DMS79 (cell line): Measurements from ENCODE around the gene FAHD2B.
"Not testable (repeated sequence)": the region's sequence is repeated elsewhere in the genome, so short reads cannot be mapped to it uniquely, and the experiment has no call there.

Experiments
- DNase-seq: peaks from one replicate; lab custom pipeline; 2025; lab: John Stamatoyannopoulos, UW

Gene FAHD2B, protein sequence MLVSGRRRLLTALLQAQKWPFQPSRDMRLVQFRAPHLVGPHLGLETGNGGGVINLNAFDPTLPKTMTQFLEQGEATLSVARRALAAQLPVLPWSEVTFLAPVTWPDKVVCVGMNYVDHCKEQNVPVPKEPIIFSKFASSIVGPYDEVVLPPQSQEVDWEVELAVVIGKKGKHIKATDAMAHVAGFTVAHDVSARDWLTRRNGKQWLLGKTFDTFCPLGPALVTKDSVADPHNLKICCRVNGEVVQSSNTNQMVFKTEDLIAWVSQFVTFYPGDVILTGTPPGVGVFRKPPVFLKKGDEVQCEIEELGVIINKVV

DNA sequence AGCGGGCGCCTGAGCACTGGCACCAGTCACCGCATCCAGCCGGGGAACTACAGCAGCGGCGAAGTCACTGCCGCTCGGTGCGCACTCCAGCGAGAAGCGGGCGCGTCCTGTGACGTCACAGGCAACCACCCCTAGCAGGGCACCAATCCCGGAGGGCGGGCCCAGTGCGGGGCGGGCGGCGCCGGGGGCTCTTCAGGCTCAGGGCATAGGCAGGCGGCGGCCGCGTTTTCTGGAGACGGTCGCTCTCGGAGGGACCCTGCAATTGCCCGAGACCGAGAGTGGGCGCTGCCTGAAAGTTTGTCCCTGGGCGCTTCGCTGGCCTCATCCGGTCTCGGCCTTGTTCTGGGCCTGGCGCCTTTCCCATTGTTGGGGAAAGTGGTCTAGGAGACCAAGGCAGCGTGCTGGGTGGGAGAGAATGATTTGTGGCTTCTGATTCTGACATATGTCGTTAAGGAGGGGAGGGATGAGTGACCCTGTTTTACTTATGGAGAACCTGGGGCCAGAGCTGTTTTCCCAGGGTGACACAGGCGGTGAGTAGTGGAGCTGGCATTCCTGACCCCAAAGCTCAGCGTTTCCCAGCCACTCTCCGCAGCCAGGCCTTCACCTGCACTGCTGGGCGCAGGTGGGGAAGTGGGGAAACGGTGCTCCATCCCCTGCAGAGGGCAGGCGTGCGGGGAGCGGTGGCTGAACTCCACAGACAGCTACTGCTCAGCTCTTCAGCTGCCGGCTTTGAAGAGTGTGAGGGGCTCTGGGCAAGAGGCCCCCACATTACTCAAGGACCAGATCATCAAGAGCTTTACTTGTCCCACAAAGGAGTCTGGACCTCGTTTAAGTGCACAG lies at the start of gene FAHD2B:
TSS of gene FAHD2B (minus strand) at position 111 of the 840 bp plus-strand sequence. CDS start 3,176 bp downstream, outside the sequence.
- DNase-seq = peak; percentile 3

- not testable (repeated sequence) for DNase-seq
These were observed 49.3 kb upstream of the FAHD2B start for GRCh38 chr2:97144016-97144415.

GRCh38 chr2:97129090-97129489 lies 34.4 kb upstream of the FAHD2B start:
- not testable (repeated sequence) for DNase-seq

- DNase-seq = not testable (repeated sequence)
These were observed 19.2 kb upstream of the FAHD2B start for GRCh38 chr2:97113882-97114255.

DNA sequence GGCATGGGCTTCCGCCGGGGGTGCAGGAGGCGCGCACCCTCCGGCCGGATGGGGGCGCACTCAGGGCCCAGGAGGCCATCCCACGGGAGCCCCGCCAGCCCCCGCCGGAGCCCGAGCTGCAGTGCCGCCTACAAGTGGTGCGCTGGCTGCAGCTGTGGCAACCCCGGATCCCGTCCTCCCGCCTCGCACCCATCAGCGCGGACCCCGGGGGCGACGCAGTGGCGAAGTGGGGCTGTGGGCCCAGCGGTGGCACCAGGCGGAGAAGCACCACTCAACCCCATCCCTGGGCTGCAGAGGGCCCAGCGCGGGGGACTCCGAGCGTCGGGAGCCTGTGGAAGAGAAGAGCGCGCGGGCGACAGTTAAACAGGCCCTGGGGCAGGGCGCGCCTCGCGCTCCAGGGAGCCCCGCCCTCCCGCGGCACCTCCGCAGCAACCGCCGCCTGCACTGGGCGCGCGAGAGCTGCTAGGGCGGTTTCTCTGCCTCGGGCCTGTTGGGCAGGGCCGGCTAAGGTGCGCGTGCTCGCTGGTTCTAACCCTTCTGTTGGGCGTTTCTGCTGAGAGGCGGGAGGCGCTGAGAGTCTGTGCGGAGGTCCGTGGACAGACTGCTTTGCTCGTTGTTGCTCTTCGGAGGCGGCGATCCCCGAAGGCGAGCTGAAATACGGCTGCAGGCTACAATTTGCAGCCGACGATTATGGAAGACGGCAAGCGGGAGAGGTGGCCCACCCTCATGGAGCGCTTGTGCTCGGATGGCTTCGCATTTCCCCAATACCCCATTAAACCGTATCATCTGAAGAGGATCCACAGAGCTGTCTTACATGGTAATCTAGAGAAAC lies 18.6 kb upstream of the FAHD2B start, which contains the start of gene ANKRD36:
TSS of gene ANKRD36 (plus strand) at position 104 of the 832 bp plus-strand sequence. CDS start at position 691, 587 bp downstream.
- DNase-seq = not testable (repeated sequence)

- not testable (repeated sequence) for DNase-seq
These were observed 17.8 kb upstream of the FAHD2B start for GRCh38 chr2:97112320-97113049.

GRCh38 chr2:97111246-97111645 lies 16.6 kb upstream of the FAHD2B start:
- not testable (repeated sequence) for DNase-seq

- not testable (repeated sequence) for DNase-seq
These were observed 12.2 kb upstream of the FAHD2B start for GRCh38 chr2:97106878-97107277.

GRCh38 chr2:97098786-97099372 lies 4.2 kb upstream of the FAHD2B start:
- not testable (repeated sequence) for DNase-seq

DNA sequence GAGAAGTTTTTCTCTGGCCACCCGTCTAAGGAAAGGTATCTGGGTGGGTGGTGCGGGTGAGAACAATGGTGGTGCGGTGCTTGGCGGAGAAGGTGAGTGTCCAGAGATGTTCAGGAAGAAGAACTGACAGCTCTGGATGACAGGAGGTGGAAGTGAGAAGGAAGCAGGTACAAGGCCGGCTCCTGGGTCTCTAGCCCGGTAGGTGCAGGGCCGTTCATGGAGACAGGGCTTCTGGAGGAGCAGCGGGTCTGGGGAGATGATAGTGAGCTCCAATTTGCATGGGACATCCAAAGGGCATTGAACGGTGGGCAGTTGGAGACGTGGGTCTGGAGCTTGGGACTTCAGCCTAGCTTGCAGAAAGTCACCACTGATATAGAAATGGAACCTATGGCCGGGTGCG lies 979 bp upstream of the FAHD2B start:
- no peak for DNase-seq

DNA sequence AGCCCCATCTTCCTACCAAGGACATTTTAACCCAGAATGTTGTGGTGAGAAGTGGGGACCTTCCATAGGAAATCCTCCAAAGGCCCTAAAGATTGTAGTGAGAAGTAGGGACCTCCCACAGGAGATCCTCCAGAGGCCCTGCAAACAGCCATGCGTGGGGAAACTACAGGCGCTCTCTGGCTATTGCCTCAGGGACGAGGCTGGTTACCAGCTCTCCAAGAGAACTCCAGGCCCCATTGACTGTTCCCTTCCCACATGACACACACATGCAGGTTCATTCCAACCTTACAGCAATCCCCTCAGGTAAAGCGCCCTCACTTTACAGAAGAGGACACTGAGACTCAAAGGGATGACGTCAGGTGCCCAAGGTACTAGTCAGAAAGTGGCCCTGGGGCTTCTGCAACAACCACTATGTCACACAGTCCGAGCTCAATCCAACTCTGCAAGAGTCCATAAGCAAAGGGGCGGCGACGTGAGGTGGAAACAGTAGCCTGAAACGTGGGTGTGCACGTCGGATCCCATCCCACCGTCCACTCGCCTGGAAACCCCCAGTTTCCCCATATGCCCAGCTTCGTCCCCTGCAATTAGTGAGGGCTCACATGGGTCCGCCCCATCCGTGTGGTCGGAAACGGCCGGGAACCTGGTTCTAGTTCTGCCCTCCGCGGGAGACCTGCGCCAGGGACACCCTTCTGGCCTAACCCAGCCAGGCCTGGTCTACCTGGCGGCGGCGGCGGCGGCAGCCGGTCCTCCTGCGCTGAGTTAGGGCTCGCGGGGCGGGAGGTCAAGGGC lies 505 bp downstream of the FAHD2B start:
- DNase-seq = not testable (repeated sequence)

DNA sequence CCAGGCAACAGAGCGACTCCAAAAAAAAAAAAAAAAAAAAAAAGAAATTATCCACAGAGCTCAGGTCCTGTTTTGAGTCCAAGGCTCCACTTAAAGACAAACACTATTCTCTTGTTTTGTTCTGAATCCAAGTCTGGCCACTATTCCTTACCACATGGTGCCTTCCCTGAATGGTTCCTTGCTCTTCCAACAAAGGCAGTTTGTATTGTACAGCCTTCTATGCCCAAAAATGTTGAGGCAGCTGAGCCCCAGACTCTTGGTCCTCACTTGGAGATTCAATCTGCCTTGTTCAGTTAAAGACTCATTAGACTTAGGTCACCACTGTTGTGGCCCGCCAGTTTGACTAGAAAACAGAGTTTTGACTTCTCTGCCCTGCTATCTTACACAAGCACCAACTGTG lies 1.7 kb downstream of the FAHD2B start:
- DNase-seq = not testable (repeated sequence)

GRCh38 chr2:97088706-97089105 lies 6.0 kb downstream of the FAHD2B start:
- DNase-seq = not testable (repeated sequence)

DNA sequence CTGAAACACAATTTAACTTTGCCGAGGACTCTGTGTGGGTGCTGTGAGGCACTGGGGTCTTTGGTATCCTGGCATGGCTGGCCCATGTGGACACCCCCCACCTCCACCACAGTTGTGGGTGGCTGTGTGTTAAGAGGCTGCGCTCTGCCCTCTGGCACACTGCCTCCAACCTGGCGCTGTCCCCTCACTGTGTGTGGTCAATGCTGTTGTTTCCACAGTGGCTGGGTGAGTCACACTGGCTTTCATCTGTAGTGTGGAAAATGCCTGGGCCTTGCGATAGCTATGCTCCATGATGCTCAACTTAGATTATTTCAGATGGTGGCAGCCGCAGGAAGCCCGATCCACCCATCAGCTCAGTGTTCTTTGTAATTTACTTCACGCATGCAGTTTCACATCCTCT lies 9.6 kb downstream of the FAHD2B start:
- DNase-seq = not testable (repeated sequence)

- not testable (repeated sequence) for DNase-seq
These were observed 11.2 kb downstream of the FAHD2B start for GRCh38 chr2:97083516-97083915.

GRCh38 chr2:97082206-97082605 lies 12.5 kb downstream of the FAHD2B start:
- DNase-seq = not testable (repeated sequence)

DNA sequence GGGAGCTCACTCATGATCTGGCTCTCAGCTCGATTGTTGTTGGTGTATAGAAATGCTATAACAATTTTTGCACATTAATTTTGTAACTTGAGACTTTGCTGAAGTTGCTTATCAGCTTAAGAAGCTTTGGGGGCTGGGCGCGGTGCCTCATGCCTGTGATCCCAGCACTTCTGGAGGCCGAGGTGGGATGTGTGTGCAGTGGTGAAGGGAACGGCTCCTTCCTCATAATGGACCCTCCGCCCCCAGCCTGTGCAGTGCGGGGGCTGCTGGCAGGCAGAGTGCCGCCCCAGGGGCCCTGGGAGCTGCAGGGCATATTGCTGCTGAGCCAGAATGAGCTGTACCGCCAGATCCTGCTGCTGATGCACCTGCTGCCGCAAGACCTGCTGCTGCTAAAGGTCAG lies 13.8 kb downstream of the FAHD2B start:
- DNase-seq = not testable (repeated sequence)

DNA sequence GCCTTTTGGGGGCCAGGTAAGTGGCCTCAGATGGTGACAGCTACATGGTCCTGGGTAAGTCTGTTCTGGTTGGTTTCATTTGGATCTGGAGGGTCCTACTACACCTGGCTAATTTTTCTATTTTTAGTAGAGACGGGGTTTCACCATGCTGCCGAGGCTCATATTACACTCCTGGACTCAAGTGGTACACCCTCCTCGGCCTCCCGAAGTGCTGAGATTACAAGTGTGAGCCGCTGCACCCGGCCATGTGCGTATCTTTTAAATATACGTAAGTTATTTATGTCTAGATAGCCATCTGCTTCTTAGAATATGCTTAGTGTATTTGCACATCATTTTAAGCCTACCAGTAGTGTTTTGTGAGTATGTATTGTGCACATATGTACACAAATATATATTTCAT lies 17.5 kb downstream of the FAHD2B start:
- DNase-seq = peak; percentile 28

DNA sequence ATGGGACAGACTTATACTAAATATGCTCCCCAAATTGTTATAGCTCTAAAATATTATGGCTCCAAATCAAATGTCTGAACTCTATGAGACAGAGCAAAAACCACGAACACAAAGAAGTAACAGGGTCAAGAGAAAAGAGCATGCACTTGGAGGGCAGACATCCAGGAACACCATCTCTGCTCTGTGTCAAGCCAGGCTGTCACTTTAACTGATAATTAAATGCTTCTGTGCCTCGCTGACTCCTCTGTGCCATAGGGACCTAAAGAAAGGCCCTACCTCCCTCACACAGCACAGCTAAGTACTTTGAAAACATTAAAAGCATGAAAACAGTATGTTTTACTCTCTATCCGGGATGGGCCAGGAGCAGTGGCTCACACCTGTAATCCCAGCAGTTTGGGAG lies 23.8 kb downstream of the FAHD2B start:
- not testable (repeated sequence) for DNase-seq

- DNase-seq = not testable (repeated sequence)
These were observed 26.0 kb downstream of the FAHD2B start for GRCh38 chr2:97068722-97069121.
